Uterus (tissue), 2 donors: ENCODE measurements around the gene SLC2A5.

Experiments used
- CTCF ChIP-seq, 4 experiments: fragments of 200-600 bp in 2 of 4; fragments of 450-650 bp in 2 of 4; sonication (generic) in 2 of 4; IDR thresholded peaks; one replicate each; pipeline ENCODE4 v1.5.1; 2016 to 2019; ENCODE audit warnings: antibody characterized with exemption in 4 of 4, mild to moderate bottlenecking in 2 of 4, moderate library complexity in 1 of 4
- POLR2A ChIP-seq, 2 donors: fragments of 450-650 bp; IDR thresholded peaks; one replicate each; pipeline ENCODE4 v1.6.1; 2016; ENCODE audit warnings: antibody characterized with exemption in 2 of 2, mild to moderate bottlenecking in 1 of 2, moderate library complexity in 1 of 2

- TF ChIP-seq CTCF (IDR thresholded peaks at IDR 0.05) (no peak), POLR2A (IDR thresholded peaks at IDR 0.05) (no peak)
Observed at GRCh38 chr1:9093091-9093490, 23.7 kb upstream of the SLC2A5 start.
